Esophagus squamous epithelium (tissue), 4 donors: ENCODE measurements around the gene NPTX1.

Experiments
- CTCF ChIP-seq, 6 experiments: fragments of 450-650 bp in 4 of 6; fragments of 200-600 bp in 2 of 6; sonication (generic) in 2 of 6; IDR thresholded peaks; one replicate each; pipeline ENCODE4 v1.5.1; 2016 to 2019; ENCODE audit warnings: antibody characterized with exemption in 6 of 6, mild to moderate bottlenecking in 4 of 6, moderate library complexity in 4 of 6
- POLR2A ChIP-seq, 4 donors: fragments of 450-650 bp; IDR thresholded peaks; one replicate each; pipeline ENCODE4 v1.6.1; 2017; ENCODE audit warnings: antibody characterized with exemption in 4 of 4, mild to moderate bottlenecking in 4 of 4, moderate library complexity in 3 of 4

GRCh38 chr17:80459234-80459633 lies 17.2 kb downstream of the NPTX1 start:
- TF ChIP-seq CTCF (IDR thresholded peaks at IDR 0.05) (no peak), POLR2A (IDR thresholded peaks at IDR 0.05) (no peak)
